NCI-H187 treated with DMSO at 0.1 percent for 48 hours (cell line): ENCODE measurements around the gene LCNL1.

Experiments used
- DNase-seq: peaks from one replicate; lab custom pipeline; 2025; lab: John Stamatoyannopoulos, UW

LCNL1 gene

DNA sequence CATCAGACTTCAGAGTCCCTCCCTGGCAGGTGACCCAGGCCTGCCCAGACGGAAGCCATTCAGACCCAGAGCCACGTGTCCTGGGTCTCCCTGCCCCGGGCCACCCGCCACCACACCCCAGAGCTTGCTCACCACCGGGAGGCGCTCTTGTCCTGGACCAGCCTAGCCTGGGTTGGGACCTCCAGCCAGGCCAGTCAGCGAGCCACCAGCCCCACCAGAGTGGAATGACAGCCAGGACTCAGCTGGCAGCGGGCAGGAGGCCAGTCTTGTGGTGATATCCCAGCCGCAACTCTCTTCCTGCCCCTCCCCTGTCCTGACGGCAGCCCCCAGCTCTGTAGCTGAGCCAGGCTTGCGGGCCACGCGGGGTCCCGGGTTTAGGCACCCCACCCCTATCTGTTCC, 7.1 kb upstream of the LCNL1 start:
- DNase-seq = no peak

DNA sequence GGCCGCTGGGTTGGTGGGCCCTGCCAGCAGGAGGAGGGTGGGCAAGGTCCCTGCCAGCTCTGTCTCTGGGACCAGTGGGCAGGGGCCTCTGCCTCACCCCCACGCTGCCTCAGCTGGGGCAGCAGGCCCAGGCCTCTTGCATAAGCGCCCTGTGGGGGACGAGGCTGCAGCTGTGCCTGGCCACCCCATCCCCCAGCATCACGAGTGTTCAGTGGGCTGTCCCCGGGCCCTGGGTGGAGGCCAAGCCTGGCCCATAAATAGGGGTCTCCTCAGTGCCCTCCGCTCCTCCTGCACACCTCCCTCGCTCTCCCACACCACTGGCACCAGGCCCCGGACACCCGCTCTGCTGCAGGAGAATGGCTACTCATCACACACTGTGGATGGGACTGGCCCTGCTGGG, 5.6 kb upstream of the LCNL1 start, which contains the start of gene PTGDS:
Gene PTGDS, plus strand, starts transcription at position 282 of the 400 bp plus-strand sequence. Its CDS starts 75 bp downstream, at position 357.
- no peak for DNase-seq

DNA sequence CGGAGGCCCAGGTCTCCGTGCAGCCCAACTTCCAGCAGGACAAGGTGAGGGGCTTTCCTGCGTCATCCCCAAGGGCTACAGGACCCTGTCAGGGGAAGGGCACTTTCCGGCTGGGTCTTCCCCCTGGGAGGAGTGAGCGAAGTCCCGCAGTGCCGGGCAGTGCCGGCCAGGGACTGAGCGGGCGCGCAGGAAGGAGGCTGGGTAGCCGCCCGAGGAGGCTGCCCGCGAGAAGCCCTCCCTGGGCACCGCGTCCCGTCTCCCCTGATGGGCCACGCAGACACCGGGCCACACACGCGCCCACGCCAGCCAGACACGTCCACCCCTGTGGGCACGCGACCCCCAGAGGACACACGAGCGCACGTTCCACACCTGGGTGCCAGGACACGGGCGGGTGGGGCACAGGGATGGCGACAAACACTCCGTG, 5.1 kb upstream of the LCNL1 start:
- DNase-seq = no peak

DNA sequence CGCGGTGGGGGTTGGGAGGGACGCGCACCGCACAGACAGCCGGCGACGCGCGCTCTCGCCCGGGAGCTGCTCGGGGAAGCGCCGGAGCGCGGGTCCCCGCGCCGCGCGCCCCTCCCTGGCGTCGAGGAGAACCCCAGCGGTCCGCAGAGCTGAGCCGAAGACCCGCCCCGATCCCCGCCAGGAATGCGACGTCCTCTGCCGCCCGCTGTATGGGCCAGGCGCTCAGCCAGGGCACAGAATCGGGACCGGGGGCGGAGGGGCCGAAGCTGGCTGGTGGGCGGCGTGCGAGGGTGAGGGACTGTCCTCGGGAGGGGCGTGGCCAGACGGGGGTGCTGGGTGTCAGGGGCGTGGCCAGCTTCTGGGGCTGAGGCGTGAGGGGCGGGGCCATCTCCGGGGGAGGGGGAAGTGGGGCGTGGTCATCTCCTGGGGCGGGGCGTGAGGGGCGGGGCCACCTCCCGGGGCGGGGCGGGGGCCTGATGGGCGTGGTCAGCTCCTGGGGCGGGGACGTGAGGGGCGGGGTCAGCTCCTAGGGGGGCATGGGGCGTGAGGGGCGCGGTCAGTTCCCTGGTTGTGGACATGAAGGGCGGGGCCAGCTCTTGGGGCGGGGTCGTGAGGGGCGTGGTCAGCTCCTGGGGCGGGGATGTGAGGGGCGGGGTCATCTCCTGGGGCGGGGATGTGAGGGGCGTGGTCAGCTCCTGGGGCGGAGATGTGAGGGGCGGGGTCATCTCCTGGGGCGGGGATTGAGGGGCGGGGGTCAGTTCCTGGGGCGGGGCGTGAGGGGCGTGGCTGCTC, 4.5 kb upstream of the LCNL1 start:
- no peak for DNase-seq

DNA sequence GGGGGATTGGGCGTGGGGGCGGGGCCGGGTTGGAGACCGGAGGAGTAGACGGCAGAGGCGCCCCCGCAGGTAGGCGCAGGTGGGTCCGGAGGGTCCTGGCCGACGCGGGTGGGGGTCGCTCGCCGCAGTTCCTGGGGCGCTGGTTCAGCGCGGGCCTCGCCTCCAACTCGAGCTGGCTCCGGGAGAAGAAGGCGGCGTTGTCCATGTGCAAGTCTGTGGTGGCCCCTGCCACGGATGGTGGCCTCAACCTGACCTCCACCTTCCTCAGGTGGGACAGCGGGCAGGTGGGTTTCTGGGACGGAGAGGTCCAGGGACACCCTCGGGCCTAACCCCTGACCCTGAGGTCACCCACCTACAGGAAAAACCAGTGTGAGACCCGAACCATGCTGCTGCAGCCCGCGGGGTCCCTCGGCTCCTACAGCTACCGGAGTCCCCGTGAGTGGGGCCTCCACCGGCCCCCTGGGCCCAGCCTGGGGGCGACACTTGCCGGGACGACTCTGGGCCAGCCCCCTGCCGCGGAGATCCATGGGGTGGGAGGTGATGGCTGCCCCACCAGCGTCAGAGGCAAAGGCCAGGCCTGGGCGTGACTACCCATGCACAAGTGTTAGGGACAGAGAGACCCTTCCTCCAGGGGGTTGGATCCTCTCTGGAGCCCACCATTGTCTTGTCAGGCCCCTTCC, 3.8 kb upstream of the LCNL1 start:
- DNase-seq = no peak

DNA sequence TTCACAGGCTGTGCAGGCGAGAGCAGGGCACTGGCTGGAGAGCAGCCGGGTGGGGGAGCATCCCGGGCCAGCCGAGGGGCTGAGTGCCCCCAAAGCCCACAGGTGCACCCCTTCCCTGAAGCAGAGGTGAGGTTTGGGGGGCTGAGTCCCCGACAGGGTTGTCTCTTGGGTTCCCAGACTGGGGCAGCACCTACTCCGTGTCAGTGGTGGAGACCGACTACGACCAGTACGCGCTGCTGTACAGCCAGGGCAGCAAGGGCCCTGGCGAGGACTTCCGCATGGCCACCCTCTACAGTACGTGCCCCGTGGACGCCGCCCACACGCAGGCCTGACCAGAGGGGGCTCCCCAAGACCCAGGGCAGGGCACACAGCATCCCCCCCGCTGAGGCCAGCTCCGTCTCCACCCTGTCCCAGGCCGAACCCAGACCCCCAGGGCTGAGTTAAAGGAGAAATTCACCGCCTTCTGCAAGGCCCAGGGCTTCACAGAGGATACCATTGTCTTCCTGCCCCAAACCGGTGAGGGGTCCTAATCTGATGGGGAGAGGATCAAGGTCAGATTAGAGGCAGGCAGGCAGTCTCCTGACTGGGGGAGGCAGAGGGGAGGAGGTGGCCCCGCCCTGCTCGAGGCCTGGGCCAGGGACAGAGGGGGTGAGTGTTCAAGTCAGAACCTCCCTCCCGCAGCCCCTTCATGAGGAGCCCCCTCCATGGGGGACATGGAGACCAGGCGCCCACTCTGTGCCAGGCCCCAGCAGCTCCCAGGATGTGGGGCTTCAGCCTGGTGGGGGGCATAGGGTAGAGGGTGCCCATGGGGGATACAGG, 2.8 kb upstream of the LCNL1 start:
- no peak for DNase-seq

DNA sequence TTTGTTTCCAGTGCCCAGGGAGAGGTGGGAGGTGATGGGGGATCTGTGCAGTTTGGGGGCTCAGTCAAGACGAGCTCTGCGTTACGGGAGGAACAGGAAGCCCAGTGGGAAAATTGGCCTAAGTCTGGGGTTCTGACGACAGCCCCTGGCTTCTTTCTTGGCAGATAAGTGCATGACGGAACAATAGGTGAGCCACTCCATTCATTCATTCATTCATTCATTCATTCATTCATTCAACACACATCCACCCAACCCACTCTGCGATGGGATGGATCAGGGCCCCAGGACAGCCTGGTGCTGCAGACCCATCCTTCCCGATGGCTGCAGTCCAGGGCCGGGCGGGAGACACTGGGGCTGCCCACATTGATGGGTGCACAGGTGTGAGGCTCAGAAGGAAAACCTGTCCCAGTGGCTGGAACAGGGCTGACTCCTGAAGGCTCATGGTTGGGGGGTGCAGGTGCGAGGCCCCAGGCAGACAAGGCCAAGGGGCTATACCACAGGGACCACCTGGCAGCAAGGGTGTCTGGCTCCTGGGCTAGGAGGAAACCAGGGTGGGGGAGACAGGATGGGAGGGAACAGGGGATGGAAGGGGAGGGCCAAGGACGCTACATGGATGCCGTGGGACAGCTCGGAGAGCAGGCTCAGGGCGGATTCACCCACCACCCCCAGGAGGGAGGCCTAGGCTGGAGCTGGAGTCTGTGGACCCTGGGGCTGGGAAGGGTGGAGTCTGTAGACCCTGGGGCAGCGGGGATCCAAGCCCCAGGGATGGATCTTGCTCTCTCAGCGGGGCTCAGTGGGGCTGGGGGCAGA, 1.9 kb upstream of the LCNL1 start:
- no peak for DNase-seq

DNA sequence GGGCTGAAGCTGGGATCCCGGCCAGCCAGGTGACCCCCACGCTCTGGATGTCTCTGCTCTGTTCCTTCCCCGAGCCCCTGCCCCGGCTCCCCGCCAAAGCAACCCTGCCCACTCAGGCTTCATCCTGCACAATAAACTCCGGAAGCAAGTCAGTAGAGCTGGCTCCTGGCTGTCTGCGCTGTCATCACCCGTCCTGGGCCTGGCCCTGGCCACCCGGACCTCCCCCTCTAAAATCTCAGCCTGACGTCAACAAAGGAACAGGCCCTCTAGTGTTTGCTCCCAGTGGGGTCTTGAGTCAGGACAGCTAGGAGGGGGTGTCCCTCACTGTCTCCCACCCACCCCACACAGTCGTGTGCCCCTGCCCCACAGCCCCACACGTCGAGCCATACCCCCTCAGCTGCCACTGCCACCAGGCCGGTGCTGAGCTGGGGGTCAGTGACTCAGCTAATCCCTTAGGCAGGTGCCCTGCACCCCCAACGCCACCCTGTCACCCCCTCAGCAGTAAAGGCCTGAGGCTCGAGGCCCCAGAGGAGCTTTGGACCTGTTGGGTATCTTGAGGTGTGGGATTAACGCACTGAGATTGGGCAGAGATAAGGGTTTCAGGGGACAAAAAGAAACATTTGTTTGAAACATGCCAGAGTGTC, 1.1 kb upstream of the LCNL1 start:
- no peak for DNase-seq

DNA sequence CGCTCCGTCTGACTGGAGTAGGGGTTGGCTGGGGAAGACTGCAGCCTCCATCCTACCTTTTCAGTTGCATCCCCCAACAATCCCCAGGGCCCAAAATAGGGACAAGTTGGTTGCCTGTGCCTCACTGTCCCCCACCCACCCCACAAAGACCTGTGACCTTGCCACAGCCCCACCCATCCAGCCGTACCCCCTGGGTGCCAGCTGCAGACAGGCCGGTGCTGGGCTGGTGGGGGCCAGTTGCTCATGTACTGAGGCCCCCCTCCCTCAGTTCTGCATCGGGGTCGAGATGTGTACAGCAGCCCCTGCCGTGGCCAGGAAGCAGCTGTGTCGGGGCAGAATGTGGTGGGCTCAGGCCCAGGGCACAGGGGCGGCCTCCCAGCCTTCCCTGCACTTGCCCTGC, 374 bp downstream of the LCNL1 start:
- DNase-seq = no peak

DNA sequence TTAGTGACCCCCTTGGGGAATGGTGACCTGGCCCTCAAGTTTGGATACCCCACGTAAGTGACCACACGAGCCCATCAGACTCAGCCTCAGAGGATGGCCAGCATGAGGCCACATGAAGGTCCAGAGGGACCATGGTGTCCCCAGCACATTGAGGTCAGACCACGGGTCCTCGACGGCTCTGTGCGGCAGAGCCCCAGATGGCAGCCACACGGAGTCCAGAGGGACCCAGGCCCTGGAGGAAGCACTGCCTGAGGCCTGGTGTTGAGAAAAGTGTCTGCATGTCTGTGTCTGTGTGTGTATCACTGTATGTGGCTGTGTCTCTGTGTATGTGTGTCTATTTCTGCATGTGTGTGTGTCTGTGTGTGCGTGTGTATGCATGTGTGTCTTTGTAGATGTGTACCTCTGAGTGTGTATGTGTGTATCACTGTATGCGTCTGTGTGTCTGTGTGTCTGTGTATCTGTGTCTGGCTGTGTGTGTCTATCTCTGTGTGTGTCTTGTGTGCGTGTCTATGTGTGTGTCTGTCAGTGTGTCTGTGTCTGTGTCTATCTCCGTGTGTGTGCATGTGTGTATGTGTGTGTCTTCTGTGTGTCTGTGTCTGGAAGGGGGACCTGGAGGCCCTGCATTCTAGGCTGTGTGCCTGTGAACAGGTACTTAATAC, 992 bp downstream of the LCNL1 start:
- no peak for DNase-seq

DNA sequence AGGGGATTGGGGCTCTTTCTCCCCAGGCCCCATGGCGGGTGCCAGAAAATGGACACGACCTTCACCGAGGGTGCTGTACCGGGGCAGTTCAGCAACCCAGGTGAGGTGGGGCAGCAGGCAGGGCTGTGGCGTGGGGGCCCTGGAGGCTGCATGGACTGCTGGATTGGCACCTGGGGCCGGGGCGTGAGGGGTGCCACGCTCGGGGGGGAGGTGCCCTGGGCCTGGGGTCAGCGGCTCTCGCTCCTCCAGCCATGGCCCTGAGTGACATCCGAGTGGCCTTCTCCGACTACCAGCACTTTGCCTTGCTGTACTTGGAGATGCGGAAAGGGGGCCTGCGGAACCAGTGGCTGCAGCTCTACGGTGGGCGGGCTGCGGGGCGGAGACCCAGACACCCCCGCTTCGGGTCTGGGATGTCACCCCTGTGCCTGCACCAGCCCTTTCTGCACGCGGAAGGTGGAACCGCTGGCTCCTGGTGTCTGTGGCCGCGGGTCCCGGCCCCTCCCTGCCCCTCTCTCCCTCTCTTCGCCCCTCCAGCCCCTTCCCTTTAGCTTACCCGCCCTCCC, 1.8 kb downstream of the LCNL1 start:
- no peak for DNase-seq

DNA sequence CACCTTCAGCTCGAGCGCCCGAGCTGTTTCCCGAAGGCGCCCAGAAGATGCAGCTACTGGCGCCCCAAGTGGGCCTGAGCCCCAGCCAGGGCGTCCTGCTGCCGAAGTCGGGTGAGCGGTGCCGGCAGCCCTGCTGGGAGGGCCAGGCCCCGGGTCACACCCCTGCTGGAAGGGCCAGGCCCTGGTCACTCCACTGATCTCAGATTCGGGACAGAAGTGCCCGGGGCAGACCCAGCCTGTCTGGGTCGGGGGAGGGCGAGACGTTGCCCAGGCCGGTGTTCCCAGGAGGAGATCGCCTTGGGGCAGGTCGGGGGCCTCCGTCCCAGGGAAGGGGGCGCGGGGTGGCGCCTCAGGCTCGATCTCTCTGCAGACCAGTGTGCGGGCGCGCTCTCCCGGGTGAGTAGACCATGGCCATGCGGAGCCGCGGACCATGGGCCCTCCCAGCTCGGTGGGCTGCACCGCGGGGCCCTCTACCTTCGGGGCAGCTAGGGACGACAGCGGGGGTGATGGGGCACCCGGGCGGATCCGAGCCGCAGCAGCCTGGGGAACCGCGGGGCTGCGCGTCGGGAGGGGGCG, 2.3 kb downstream of the LCNL1 start:
- DNase-seq = no peak

DNA sequence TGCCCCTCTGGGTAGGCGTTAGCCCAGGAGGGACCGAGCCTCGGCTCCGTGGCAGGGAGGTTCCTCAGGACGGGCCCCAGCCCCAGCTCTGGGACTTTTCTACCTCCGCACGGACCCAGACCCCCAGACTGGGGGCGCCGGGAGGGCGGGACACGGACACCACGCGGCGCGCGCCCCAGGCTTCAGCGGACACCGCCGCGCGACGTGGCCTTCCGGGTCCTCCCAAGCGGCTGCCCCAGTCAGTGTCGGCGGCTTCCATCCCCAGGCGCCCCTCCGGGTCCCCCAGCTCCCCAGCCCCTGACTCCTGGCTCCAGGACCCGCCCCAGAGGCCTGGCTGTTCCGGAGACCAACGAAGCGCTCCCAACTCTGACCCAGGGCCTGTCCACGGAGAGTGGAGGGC, 3.1 kb downstream of the LCNL1 start:
- no peak for DNase-seq

DNA sequence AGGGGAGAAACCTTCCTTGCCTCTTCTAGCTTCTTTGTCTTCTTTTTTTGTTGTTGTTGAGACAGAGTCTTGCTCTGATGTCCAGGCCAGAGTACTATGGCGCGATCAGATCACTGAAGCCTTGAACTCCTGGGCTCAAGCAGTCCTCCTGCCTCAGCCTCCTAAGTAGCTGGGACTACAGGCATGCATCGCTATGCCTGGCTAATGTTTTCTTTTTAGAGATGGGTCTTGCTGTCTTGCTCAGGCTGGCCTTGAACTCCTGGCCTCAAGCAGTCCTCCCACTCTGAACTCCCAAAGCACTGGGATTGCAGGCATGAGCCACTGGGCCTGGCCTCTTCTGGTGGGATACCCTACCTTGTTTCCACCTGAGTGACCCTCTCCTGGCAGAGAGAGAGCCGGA, 6.1 kb downstream of the LCNL1 start:
- no peak for DNase-seq

DNA sequence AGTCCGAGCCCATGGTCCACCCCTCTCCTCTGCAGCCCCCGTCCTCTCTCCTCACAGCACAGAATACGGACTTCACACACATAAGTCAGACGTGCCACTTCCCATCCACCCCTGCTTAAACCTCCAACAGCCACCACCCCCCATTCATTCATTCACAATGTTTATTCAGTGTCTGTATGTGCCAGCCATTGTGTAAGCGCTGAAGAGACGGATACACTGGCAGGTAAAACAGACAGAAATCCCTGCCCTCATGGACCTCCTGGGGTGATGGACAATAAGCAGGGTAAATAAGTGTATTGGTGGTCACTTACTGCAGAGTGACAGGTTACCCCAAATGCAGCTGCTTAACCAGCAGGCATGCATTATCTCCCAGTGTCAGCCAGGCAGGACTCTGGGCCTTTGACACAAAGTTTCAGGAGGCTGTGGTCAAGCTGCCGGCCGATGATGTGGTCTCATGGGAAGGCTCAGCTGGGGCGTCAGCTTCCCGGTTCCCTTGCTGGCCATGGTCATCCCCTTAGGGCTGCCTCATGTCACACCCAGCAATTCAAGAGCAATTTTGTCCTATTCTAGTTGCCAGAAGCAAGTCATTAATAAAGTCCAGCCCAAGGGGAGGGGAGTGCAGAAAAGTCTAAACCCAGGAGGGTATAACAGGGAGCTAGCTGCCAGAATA, 7.6 kb downstream of the LCNL1 start:
- no peak for DNase-seq

DNA sequence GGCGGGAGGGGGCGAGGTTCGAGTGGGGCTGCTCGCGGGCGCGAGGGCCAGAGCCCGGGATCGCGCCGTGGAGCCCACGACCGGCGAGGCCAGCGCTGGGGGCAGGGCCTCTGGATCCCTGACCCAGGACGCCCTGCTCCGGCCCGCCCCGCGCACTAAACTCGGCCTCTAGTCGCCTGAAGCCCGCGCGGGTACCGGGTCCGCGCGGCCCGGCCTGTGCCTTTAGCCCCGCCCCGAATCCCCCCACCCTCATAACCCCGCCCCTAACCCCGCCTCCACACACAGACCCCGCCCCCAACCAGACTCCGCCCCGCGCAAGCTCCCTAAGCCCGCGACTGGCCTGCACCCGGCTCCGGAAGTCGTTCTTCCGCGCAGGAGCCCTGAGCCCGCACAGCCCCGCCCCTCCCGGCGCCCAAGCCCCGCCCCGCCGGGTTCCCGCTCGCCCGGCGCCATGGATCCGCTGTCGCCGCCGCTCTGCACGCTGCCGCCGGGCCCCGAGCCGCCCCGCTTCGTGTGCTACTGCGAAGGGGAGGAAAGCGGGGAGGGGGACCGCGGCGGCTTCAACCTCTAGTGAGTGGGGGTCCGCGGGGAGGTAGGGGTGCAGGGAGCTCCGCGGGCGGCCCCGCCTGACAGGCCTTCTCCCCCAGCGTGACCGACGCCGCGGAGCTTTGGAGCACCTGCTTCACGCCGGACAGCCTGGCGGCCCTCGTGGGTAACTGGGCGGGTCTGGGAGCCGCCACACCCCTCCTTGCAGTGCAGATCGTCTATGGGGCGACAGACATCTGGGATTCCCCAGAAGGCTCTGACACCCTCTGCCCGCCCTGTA, 9.4 kb downstream of the LCNL1 start, which contains the start of gene PAXX:
Gene PAXX, plus strand, starts transcription at position 430 of the 826 bp plus-strand sequence. Its CDS starts 22 bp downstream, at position 452.
- DNase-seq = peak; percentile 9

DNA sequence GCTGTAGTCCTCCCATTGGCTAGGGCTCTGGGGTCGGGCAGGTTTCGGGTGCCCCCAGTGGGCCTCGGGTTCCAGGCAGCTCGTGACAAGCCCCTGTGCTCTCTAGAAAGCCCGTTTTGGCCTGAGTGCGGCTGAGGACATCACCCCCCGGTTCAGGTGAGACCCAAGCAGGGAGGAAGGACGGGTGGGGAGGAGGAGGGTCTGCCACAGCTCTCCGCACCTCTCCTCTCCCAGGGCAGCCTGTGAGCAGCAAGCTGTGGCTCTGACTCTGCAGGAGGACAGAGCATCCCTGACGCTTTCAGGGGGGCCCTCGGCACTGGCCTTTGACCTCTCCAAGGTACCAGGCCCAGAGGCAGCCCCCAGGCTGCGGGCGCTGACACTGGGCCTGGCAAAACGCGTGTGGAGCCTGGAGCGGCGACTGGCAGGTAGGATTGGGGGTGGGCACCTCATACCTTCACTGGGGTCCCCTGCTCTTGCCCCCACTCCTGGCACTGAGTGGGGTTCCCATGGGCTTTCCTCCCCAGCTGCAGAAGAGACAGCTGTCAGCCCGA, 10.1 kb downstream of the LCNL1 start:
- no peak for DNase-seq
